Muscle of arm (tissue), 12 donors: Measurements from ENCODE around the gene MROH8. TPM values are rescaled to one million over a fixed set of nuclear protein-coding genes. Genes with fewer than 3 reads are reported as not detected.
"Not testable (repeated sequence)": the region's sequence is repeated elsewhere in the genome, so short reads cannot be mapped to it uniquely, and the experiment has no call there.

Source experiments
- DNase-seq: peaks from one replicate; pipeline ENCODE4 v3.0.0-alpha.2; 2013
- polyA plus RNA-seq, 12 donors: library from polyadenylated mRNA; unstranded; fragments of 120-200 nt; gene quantifications; one replicate each; pipeline ENCODE4 v1.2.1, GENCODE V29; 2013; ENCODE audit not compliant: insufficient read length in 12 of 12

The MROH8 gene
- polyA plus RNA-seq, 12 donors, result 3.4 to 6.6 (median 4.8) TPM; not detected in 1

DNA sequence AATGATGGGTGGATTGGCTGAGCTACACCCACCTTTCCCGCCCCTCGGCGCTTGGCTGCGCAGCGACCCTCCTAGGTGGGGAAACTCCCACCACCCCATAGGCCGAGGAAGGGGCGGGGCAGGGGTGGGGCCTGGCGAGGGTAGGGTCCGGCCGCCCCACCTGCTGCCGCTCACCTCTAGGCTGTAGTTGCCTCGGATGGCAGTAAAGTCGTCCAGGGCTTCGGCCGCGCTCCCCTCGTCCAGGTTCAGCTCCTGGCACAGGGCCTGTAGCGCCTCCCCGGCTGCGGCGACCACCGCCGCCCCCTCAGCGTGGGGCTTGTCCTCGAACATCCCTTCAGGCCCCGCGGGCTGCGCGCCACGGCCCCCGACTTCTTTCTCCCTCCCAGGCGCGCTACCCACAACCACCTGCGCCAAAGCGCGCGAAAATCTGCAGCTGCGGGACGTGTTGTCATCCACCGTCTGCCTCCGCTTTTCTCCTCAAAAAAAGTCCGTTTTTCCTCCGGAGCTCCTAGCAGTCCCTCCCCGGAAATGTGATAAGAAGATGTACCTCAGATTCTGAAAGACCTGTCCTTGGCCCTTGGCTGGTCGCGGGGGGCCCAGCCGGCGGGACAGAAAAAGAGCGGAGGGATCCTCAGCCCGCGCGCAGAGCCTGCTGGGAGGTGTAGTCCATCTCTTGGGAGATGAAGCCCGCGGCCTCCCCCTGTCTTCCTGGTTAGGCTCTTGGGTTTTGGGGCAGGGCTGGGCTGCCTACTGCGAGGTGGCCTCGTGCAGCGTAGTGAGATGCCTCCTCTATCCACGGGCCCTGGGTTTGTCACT lies 83.5 kb downstream of the MROH8 start, which contains the start of gene RBL1:
Gene RBL1, minus strand, starts transcription at position 399 of the 816 bp plus-strand sequence. Its CDS starts 69 bp downstream, at position 330.
- DNase-seq, result peak; percentile 92

- peak; percentile 2 for DNase-seq
Observed at GRCh38 chr20:37095108-37095598, 84.2 kb downstream of the MROH8 start.

DNA sequence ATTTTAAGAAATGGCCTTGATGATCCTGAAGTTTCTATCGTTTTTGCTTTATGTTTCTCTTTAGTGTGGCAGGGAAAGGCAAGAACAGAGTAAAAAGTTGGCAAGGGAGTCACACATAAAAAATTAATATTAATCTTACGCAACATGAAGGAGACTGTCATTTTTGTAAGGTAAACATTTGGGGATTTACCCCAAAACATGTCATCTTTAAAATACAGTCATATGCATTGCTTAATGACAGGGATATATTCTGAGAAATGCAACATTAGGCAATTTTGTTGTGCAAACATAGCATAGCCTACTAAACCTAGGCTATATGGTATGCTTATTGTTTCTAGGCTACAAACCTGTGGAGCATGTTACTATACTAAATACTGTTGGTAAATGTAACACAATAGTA lies 88.9 kb downstream of the MROH8 start:
- no peak for DNase-seq

GRCh38 chr20:37081717-37082289 lies 97.5 kb downstream of the MROH8 start:
- DNase-seq, result no peak

- no peak for DNase-seq
Observed at GRCh38 chr20:37077009-37077408, 102.3 kb downstream of the MROH8 start.

DNA sequence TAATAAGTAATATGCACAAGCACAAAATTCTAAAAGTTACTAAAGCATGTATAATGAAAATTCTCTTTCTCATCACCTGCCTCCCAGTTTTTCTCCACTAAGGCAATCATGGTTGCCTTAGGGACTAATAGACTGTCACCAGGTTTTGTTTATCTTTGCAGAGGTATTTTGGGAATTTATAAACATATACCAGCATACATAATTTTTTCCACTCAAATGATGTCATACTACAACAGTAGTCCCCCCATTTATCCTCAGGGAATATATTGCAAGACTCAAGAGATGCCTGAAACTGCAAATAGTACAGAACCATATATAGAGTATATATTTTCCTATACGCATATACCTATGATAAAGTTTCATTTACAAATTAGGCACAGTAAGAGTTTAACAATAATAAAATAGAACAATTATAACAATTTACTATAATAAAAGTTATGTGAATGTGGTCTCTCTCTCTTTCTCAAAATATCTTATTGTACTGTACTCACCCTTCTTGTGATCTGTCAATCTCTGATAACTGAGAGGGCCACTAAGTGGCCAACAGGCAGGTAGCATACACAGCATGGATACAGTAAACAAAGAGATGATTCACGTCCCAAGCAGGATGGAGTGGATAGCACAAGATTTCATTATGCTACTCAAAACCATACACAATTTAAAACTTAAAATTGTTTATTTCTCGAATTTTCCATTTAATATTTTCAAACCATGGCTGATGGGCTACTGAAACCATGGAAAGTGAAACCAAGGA lies 103.2 kb downstream of the MROH8 start:
- DNase-seq, result no peak

DNA sequence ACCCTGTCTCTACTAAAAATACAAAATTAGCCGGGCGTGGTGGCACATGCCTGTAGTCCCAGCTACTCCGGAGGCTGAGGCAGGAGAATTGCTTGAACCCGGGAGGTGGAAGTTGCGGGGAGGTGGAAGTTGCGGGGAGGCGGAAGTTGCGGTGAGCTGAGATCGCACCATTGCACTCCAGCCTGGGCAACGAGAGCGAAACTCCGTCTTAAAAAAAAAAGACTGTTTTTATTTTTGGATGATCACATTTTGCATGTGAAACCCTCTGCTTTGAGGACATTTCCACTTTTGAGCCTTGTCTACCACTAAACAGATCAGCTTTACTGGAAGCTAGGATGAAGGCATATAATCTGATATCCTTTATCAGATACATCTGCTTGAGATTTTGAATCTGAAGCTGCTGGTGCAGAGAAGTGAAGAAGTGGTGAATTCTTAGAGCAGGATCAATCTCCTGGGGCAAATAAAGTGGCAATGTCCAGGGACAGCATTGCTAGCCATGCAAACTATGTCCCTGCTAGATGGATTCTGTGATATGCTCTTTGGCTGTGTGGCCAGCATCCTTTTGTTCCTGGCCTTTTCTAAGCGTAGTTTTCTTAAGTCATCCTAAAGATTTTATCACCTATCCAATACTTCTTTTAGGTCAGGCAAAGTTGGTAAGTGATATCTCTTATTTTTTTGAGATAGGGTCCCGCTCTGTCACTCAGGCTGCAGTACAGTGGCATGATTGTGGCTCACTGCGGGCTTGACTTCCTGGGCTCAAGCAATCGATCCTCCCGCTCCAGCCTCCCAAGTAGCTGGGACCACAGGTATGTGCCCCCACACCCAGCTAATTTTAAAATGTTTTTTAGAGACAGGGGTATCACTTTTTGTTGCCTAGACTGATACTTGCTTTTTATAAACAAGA lies 106.8 kb downstream of the MROH8 start:
- no peak for DNase-seq

DNA sequence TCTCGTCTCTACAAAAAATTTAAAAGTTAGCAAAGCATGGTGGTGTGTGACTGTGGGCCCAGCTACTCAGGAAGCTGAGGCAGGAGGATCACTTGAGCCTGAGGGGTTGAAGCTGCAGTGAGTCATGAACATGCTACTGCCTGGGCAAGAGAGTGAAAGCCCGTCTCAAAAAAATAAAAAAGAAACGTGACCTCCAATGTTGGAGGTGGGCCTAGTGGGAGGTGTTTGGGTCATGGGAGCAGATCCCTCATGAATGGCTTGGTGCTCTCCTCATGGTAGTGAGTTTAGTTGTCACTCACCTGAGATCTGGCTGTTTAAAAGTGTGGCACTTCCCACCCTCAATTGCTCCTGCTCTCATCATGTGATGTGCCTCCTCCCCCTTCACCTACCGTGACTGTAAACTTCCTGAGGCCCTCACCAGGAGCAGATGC lies 107.9 kb downstream of the MROH8 start:
- no peak for DNase-seq

DNA sequence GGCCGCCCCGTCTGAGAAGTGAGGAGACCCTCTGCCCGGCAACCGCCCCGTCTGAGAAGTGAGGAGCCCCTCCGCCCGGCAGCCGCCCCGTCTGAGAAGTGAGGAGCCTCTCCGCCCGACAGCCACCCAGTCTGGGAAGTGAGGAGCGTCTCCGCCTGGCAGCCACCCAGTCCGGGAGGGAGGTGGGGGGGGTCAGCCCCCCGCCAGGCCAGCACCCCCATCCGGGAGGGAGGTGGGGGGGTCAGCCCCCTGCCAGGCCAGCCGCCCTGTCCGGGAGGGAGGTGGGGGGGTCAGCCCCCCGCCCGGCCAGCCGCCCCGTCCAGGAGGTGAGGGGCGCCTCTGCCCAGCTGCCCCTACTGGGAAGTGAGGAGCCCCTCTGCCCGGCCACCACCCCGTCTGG lies 109.8 kb downstream of the MROH8 start:
- DNase-seq, result not testable (repeated sequence)

GRCh38 chr20:37066168-37066567 lies 113.2 kb downstream of the MROH8 start:
- no peak for DNase-seq

DNA sequence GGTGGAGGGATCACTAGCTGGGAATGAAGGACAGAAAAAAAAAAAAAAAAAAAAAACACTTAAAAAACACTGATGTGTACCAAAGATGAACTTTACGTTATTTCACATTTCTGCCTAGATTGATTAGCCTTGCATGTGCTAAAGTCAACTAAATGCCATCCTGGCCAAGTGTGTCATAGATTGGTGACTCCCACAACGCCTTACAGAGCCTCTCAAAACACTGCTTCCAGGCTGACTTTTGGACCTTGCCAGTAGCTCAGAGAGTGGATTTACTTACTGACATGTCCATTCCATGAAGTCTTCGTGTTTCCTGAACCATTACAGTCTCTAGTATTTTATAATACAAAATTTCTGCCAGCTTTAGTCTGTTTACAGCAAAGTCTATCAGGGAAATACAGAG lies 124.1 kb downstream of the MROH8 start:
- no peak for DNase-seq

DNA sequence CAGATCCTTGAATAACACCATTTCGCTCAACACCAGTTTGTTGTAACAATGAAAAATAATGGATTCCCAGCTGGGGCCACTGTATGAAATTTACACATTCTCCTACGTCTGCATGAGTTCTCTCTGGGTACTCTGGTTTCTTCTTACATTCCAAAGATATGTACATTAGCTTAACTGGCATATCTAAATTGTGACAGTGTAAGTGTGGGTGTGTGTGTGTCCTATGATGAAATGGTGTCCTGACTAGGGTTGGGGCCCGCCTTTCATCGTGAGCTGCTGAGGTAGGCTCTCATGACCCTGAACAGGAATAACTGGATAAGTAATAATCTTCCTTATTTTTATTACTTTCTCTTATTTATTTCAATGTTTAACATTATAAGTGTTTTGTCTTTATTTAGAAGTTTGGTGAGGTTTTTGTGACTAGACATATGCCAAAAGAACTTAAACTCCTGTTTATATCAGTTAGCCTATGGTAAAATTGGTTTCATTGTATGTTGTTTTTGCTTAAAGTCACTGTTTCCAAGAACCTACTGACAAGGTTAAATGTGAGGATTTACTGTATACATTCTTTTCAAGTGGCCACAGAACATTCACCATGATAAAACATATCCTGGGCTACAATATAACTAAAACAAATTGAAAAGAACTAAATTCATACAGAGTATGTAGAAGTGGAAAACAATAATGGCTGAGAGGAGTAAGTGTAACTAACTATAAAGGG lies 126.0 kb downstream of the MROH8 start:
- DNase-seq, result no peak

Other genes with a start within 250 kb of the MROH8 start
- 10 to 100 TPM in 11 of 12 donors, not detected in 1; 17.9 to 45.2 (median 27.9) TPM for gene SAMHD1, start 227.8 kb downstream of the MROH8 start, polyA plus RNA-seq
- 10 to 100 TPM in 3 of 12 donors, 1 to 10 TPM in 8, not detected in 1; 6.8 to 14.8 (median 9.5) TPM for gene RBL1, start 83.6 kb downstream of the MROH8 start, polyA plus RNA-seq
- gene RPN2, start 218 bp downstream of the MROH8 start, polyA plus RNA-seq, result 100 to 1,000 TPM in 11 of 12 donors, not detected in 1; 144 to 213 (median 167) TPM
- not detected for gene GHRH, start 82.3 kb upstream of the MROH8 start, polyA plus RNA-seq
- gene MANBAL, start 110.1 kb upstream of the MROH8 start, polyA plus RNA-seq, result 10 to 100 TPM in 11 of 12 donors, not detected in 1; 30.1 to 57.0 (median 36.3) TPM
- gene SRC, start 166.6 kb upstream of the MROH8 start, polyA plus RNA-seq, result 10 to 100 TPM in 11 of 12 donors, not detected in 1; 10.3 to 24.6 (median 15.9) TPM